Midbrain (tissue), 1 donor: ENCODE measurements around the gene CCN5.

Experiments
- DNase-seq: peaks from one replicate; lab custom pipeline; 2025; lab: John Stamatoyannopoulos, UW

The CCN5 gene

DNA sequence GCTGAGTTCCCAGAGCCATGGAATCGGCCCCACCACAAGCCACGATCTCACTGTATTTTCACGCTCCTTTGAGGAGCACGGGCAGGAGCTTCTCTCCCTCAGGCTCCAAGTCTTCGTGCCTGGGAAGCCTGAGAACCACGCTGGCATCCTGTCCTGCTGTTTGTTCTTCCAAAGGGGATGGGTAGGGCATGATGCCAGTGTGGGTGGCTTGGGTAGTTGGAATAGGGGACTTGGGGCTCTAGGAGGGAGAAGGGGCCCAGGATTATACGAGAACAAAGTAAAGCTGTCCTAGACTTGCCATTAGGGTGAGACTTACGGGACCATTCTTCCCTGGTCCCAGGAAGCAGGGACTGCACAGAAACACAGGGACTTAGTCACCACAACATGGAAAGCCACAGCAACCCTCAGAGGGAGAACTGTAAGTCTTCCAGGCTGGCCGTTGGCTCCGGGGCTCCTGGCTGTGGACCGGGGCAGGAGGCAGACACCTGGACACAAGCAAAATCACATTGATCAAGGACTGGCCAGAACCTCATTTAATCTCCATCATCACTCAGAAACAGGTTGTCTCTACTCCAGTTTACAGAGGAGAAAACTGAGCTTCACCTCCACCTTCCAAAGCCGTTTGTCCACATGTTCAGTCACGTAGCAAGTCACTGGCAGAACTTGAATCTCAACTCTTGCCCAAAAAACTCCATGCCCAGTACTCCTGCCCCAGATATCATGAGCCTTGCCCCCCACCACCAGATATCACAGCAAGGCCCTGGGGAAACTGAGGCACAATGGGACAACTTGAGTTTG is 1.3 kb downstream of the CCN5 start:
- no peak for DNase-seq

- DNase-seq, result no peak
These were observed 2.8 kb downstream of the CCN5 start for GRCh38 chr20:44717986-44718385.

GRCh38 chr20:44719841-44720240 is 4.7 kb downstream of the CCN5 start:
- no peak for DNase-seq

- DNase-seq, result peak; percentile 11
These were observed 5.4 kb downstream of the CCN5 start for GRCh38 chr20:44720621-44720996.

GRCh38 chr20:44720997-44721784 is 6.0 kb downstream of the CCN5 start:
- DNase-seq, result no peak

DNA sequence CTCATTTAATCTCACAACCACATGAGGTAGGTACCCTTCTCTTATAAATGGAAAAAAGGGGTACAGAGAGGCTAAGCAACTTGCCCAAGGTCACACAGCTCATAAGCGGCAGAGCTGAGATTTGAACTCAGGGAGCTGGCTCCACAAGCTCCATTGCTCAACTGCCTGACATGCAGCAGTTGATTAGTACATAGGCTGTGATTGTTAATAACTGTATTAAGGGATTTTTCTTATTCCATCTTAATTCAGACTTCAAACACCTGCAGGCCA is 6.6 kb downstream of the CCN5 start:
- no peak for DNase-seq

- DNase-seq, result no peak
These were observed 7.8 kb downstream of the CCN5 start for GRCh38 chr20:44722990-44723389.

GRCh38 chr20:44723391-44723790 is 8.2 kb downstream of the CCN5 start:
- DNase-seq, result no peak

- DNase-seq, result no peak
These were observed 8.7 kb downstream of the CCN5 start for GRCh38 chr20:44723798-44724362.

GRCh38 chr20:44724423-44725091 is 9.4 kb downstream of the CCN5 start:
- DNase-seq, result no peak

DNA sequence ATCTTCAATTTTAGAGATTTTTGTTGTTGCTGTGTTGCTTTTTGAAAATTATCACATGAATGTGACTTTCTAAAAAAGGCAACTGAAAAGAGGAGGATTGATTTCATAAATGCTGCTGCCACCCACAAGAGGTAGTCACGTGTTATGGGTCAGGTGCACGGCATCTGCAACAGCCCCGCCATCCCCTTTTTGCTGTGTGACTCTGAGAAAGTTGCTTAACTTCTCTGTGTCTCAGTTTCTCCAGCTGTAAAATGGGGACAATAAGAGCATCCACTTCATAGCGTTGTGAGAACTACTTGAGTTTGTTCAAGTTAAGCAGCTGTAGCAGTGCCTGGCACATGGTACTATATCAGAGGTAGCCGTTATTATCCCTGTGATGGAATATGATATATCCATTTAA is 10.7 kb downstream of the CCN5 start:
- no peak for DNase-seq

DNA sequence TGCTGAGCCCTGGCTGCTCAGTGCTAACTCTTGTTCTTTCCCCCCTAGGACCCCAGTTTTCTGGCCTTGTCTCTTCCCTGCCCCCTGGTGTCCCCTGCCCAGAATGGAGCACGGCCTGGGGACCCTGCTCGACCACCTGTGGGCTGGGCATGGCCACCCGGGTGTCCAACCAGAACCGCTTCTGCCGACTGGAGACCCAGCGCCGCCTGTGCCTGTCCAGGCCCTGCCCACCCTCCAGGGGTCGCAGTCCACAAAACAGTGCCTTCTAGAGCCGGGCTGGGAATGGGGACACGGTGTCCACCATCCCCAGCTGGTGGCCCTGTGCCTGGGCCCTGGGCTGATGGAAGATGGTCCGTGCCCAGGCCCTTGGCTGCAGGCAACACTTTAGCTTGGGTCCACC is 11.9 kb downstream of the CCN5 start:
- DNase-seq, result no peak

GRCh38 chr20:44727651-44728050 is 12.5 kb downstream of the CCN5 start:
- DNase-seq, result no peak

DNA sequence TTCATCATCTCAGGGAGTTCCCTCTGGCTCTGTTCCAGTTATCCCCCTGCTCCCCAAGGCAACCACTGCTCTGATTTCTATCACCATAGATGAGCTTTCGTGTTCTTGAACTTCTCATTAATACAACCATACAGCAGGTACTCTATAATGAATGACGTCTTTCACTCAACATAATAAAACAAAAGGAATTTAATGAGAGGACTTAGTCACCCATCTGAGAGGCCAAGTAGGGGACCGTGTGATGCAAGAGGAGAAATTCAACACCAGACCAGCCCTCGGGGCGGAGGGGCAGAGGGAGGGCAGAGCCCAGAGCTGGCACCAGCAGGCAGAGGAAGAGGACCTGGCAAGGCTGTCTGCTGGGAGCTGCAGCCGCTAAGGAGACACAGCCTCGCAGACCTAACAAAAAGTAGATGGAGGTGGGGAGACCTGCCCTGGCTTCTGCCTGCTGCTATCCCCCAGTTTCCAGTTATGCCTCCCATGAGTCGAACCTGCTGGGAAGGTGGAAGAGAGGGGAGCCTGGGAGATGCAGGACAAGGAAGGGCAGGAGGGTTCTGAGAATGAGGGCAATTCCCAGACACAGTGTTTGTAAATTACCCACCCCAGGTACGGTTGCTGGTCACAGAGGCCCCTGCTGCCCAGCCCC is 13.8 kb downstream of the CCN5 start:
- peak; percentile 12 for DNase-seq

DNA sequence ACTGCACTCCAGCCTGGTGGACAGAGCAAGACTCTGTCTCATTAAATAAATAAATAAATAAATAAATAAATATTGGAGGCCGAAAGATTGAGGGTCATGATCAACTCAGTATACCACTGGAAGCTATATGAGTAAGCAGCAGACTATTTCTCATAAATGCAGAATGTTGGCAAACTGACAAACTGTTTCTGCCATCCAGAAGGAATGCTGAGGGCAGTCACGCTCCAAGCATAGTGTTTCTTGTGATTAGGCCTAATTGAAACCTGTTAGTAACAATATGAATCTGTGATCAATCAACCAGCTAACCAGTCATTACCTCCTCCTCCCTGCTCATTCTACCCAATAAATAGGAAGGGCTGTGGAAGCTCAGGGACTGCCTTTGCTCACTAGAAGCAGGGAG is 15.3 kb downstream of the CCN5 start:
- no peak for DNase-seq

- DNase-seq, result no peak
These were observed 16.5 kb downstream of the CCN5 start for GRCh38 chr20:44731657-44732056.

GRCh38 chr20:44732327-44732726 is 17.2 kb downstream of the CCN5 start:
- DNase-seq, result no peak

GRCh38 chr20:44733341-44734069 is 18.3 kb downstream of the CCN5 start:
- peak; percentile 82 for DNase-seq

DNA sequence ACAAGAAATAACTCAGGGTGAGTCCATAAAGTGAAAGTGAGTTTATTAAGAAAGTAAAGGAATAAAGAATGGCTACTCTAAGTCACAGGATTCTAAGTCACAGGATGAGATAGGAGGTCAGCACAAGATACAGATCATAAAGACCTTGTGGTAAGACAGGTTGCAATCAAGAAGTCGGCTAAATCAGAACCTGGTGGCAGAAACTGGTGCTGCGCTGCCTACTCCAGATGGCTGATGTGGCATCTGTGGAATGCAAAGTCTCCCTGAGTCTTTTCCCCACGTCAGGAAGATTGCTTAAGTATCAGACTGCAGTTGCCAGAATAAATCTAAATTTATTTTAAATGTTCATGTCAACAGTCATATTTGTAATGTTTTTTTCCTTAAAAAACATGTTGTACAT is 19.8 kb downstream of the CCN5 start:
- no peak for DNase-seq

DNA sequence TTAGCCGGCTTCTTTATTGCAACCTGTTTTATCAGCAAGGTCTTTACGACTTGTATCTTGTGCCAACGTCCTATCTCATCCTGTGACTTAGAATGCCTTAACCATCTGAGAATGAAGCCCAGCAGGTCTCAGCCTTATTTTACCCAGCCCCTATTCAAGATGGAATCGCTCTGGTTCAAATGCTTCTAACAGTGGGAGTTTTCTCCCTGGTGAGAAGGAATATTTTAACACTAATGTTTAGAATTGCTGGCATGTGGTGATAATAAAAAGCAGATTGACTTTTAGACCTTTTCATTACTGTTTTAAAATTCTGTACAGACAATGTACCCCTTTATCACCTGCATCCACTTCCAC is 20.6 kb downstream of the CCN5 start:
- no peak for DNase-seq

DNA sequence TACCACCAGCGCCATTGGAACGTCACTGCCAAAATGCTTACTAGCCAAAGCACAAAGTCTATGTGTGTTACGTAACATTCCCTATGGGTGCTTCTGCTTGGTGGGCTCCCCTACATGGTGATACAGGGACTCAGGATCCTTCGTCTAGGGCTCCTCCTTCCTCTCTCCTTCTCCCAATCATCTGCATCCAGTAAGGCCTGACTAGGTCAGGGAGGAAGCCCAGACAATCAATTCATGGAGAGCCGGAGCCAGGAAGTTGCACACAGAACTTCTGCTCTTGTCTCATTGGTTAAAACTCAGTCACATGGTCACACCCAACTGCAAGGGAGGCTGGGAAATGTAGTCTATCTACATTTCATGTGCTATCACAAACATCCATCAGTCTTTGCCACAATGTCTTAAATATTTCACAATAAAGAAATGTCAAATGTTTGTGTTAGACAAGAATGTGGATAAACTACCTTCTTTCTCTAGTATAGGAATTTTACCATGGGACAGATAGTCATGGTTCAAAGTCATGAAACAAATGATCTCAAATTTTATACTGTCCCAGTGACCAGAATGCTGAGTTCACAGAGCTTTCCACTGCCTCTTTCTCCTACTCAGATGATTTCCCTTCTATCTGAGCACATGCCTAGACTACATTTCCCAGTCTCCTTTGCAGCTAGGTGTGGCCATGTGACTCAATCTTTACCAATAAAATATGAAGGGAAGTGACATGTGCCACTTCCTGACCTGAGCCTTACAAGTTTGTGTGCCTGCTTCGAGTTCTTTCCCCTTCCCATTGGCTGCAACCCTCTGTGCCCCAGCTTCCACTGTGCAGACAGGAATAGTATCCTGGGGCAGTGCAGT is 21.2 kb downstream of the CCN5 start:
- peak; percentile 88 for DNase-seq
